GM12874 (cell line): ENCODE measurements around the gene IFT27.

Experiments
- CTCF ChIP-seq: IDR thresholded peaks from 2 replicates; pipeline ENCODE4 v1.5.1; 2011; ENCODE audit warnings: low read depth, mild to moderate bottlenecking, control low read depth, low read length, moderate library complexity; ENCODE audit not compliant: insufficient read depth

Gene IFT27

GRCh38 chr22:36768616-36769015 is 7.3 kb downstream of the IFT27 start:
- TF ChIP-seq CTCF: no peak

- TF ChIP-seq CTCF: no peak
Observed at GRCh38 chr22:36768141-36768540, 7.8 kb downstream of the IFT27 start.

GRCh38 chr22:36767035-36767775 is 8.7 kb downstream of the IFT27 start:
- no peak for TF ChIP-seq CTCF

- TF ChIP-seq CTCF: no peak
Observed at GRCh38 chr22:36765943-36766450, 9.9 kb downstream of the IFT27 start.

- TF ChIP-seq CTCF: no peak
Observed at GRCh38 chr22:36765131-36765942, 10.6 kb downstream of the IFT27 start.

- no peak for TF ChIP-seq CTCF
Observed at GRCh38 chr22:36764641-36765040, 11.3 kb downstream of the IFT27 start.

- no peak for TF ChIP-seq CTCF
Observed at GRCh38 chr22:36764060-36764459, 11.9 kb downstream of the IFT27 start.
